OCI-LY1 (cell line): ENCODE measurements around the gene CELF6.

Source experiments
- EZH2 ChIP-seq: fragments of 200-600 bp; sonication (generic), shearing (Covaris generic); IDR thresholded peaks from 2 replicates; pipeline ENCODE4 v1.8.0; 2017; ENCODE audit warnings: borderline replicate concordance, mixed run types, mild to moderate bottlenecking, antibody characterized with exemption, low read length, moderate library complexity, mixed read lengths
- TF ChIP-seq, protein P1 (sequence below): fragments of 200-600 bp; sonication (generic), shearing (Covaris generic); IDR thresholded peaks from 2 replicates; pipeline ENCODE4 v1.5.1; 2017; ENCODE audit warnings: mild to moderate bottlenecking, antibody characterized with exemption, low read length, moderate library complexity, mixed read lengths

DNA sequence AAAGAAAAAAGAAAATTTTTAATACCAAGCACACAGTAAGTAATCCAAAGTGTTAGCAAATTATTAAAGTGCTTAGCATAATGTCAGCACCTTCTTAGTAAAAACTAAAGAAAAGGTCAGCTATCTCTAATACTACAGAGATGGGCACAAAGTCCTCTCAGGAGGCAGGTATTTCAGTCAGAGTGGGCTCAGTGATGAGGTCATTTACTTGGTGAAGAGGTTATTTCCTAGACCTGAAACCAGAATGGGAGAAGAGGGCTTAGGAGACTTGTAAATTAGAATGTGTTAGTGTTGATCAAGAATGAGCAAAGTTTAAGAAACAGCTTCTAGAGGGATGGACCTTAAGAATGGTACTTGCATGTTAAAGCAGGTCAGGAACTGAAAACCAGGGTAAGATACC, 80.3 kb downstream of the CELF6 start:
- TF ChIP-seq, protein P1, sequence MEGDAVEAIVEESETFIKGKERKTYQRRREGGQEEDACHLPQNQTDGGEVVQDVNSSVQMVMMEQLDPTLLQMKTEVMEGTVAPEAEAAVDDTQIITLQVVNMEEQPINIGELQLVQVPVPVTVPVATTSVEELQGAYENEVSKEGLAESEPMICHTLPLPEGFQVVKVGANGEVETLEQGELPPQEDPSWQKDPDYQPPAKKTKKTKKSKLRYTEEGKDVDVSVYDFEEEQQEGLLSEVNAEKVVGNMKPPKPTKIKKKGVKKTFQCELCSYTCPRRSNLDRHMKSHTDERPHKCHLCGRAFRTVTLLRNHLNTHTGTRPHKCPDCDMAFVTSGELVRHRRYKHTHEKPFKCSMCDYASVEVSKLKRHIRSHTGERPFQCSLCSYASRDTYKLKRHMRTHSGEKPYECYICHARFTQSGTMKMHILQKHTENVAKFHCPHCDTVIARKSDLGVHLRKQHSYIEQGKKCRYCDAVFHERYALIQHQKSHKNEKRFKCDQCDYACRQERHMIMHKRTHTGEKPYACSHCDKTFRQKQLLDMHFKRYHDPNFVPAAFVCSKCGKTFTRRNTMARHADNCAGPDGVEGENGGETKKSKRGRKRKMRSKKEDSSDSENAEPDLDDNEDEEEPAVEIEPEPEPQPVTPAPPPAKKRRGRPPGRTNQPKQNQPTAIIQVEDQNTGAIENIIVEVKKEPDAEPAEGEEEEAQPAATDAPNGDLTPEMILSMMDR, result no peak
- TF ChIP-seq EZH2, result no peak
